Mesenchymal stem cell (in vitro differentiated cells and primary cell): ENCODE measurements around the gene USP12.

ENCODE experiments used
- DNase-seq: peaks from one replicate; pipeline ENCODE4 v3.0.0-alpha.2; 2013
- H2AFZ ChIP-seq: one replicate; pipeline ENCODE4 v1.6.1; 2013; ENCODE audit warnings: low read depth, mild to moderate bottlenecking, control low read depth, inconsistent platforms, low read length, moderate library complexity
- H2AK5ac ChIP-seq: 2 replicates; pipeline ENCODE4 v1.6.1; 2013; ENCODE audit warnings: low read length, moderate library complexity, mild to moderate bottlenecking, inconsistent platforms; ENCODE audit not compliant: severe bottlenecking
- H2BK120ac ChIP-seq: one replicate; pipeline ENCODE4 v1.6.1; 2013; ENCODE audit warnings: low read depth, mild to moderate bottlenecking, inconsistent platforms, low read length, moderate library complexity
- H2BK12ac ChIP-seq, 2 experiments: one replicate each; pipeline ENCODE4 v1.6.1; 2013; ENCODE audit warnings: inconsistent platforms in 2 of 2, low read length in 2 of 2, mild to moderate bottlenecking in 2 of 2, moderate library complexity in 2 of 2, control low read depth in 1 of 2
- H2BK15ac ChIP-seq: one replicate; pipeline ENCODE4 v1.6.1; 2013; ENCODE audit warnings: mild to moderate bottlenecking, low read depth, inconsistent platforms; ENCODE audit not compliant: poor library complexity, severe bottlenecking
- H2BK5ac ChIP-seq: 2 replicates; pipeline ENCODE4 v1.6.1; 2013; ENCODE audit warnings: low read depth, mild to moderate bottlenecking, low read length, control low read depth, inconsistent platforms; ENCODE audit not compliant: poor library complexity, severe bottlenecking
- H3K14ac ChIP-seq, 2 experiments: one replicate each; pipeline ENCODE4 v1.6.1; 2013; ENCODE audit warnings: inconsistent platforms in 2 of 2, low read length in 2 of 2, control low read depth in 1 of 2, mild to moderate bottlenecking in 1 of 2, moderate library complexity in 1 of 2
- H3K18ac ChIP-seq, 2 experiments: one replicate each; pipeline ENCODE4 v1.6.1; 2013; ENCODE audit warnings: inconsistent platforms in 2 of 2, low read length in 2 of 2, control low read depth in 1 of 2, low read depth in 1 of 2, mild to moderate bottlenecking in 1 of 2
- H3K23ac ChIP-seq, 2 experiments: one replicate each; pipeline ENCODE4 v1.6.1; 2013; ENCODE audit warnings: inconsistent platforms in 2 of 2, low read length in 2 of 2, mild to moderate bottlenecking in 2 of 2, moderate library complexity in 2 of 2, control low read depth in 1 of 2
- H3K27ac ChIP-seq: 2 replicates; pipeline ENCODE4 v1.5.1; 2013; ENCODE audit warnings: mild to moderate bottlenecking, moderate library complexity, low read length, control low read depth, inconsistent platforms; ENCODE audit not compliant: poor library complexity, severe bottlenecking
- H3K27me3 ChIP-seq, 2 experiments: 2 replicates each; pipeline versions ENCODE4 v1.6.1 to v1.7.0; 2013; ENCODE audit warnings: low read length in 2 of 2, mild to moderate bottlenecking in 2 of 2, moderate library complexity in 2 of 2, control low read depth in 1 of 2, inconsistent platforms in 1 of 2; ENCODE audit not compliant: control insufficient read depth in 1 of 2, insufficient read depth in 1 of 2
- H3K36me3 ChIP-seq, 2 experiments: 2 replicates each; pipeline versions ENCODE4 v1.6.1 to v1.7.0; 2013; ENCODE audit warnings: low read length in 2 of 2, control low read depth in 1 of 2, inconsistent platforms in 1 of 2, low read depth in 1 of 2, mild to moderate bottlenecking in 1 of 2; ENCODE audit not compliant: insufficient read depth in 2 of 2, control insufficient read depth in 1 of 2
- H3K4ac ChIP-seq, 2 experiments: one replicate each; pipeline ENCODE4 v1.6.1; 2013; ENCODE audit warnings: inconsistent platforms in 2 of 2, low read length in 2 of 2, mild to moderate bottlenecking in 2 of 2, moderate library complexity in 2 of 2, control low read depth in 1 of 2, low read depth in 1 of 2
- H3K4me1 ChIP-seq: 2 replicates; pipeline ENCODE4 v1.6.1; 2013; ENCODE audit warnings: low read depth, low read length, control low read depth; ENCODE audit not compliant: control insufficient read depth, insufficient read depth
- H3K4me2 ChIP-seq: 2 replicates; pipeline ENCODE4 v1.6.1; 2013; ENCODE audit warnings: low read length, mild to moderate bottlenecking, inconsistent platforms; ENCODE audit not compliant: poor library complexity, severe bottlenecking
- H3K4me3 ChIP-seq, 2 experiments: 2 replicates each; pipeline versions ENCODE4 v1.5.1 to v1.7.0; 2013; ENCODE audit warnings: low read length in 2 of 2, mild to moderate bottlenecking in 2 of 2, control low read depth in 1 of 2, low read depth in 1 of 2; ENCODE audit not compliant: insufficient read depth in 1 of 2
- H3K79me1 ChIP-seq: replicated peaks from 2 replicates; pipeline ENCODE4 v1.6.1; 2013; ENCODE audit warnings: mild to moderate bottlenecking, control low read depth, low read length, inconsistent platforms; ENCODE audit not compliant: poor library complexity, severe bottlenecking
- H3K9ac ChIP-seq: 2 replicates; pipeline ENCODE4 v1.7.0; 2013; ENCODE audit warnings: mild to moderate bottlenecking, low read length, moderate library complexity
- H3K9me3 ChIP-seq: 2 replicates; pipeline ENCODE4 v1.7.0; 2013; ENCODE audit warnings: mild to moderate bottlenecking, low read length; ENCODE audit not compliant: control insufficient read depth
- H4K8ac ChIP-seq: one replicate; pipeline ENCODE4 v1.6.1; 2013; ENCODE audit warnings: inconsistent platforms, mild to moderate bottlenecking, low read length, moderate library complexity
- H4K91ac ChIP-seq: one replicate; pipeline ENCODE4 v1.6.1; 2013; ENCODE audit warnings: mild to moderate bottlenecking, low read length, inconsistent platforms
- WGBS: methylation state at CpG from one replicate; pipeline ENCODE4 v1.1.7; 2013; ENCODE audit warnings: mixed read lengths; 5-methylcytosine and 5-hydroxymethylcytosine counted together

Gene USP12

DNA sequence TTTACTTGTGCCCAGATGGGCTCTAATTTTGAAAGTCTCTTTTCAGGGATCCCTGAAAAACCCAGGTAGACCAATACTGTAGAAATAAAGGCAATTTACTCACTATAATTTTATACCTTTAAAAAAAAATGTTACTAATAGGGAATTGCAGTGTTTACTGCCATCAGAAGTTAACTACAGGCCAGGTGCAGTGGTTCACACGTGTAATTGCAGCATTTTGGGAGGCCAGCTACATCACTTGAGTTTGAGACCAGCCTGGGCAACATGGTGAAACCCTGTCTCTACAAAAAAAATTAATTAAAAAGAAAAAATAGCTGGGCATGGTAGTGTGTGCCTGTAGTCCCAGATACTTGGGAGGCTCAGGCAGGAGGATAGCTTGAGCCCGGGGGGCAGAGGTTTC is 10.2 kb downstream of the USP12 start:
- Histone ChIP-seq H2AK5ac (no peak overlapping the region), H3K4me2 (no peak overlapping the region)
- WGBS = 88% methylated on average over 2 of the region's 2 CpGs

DNA sequence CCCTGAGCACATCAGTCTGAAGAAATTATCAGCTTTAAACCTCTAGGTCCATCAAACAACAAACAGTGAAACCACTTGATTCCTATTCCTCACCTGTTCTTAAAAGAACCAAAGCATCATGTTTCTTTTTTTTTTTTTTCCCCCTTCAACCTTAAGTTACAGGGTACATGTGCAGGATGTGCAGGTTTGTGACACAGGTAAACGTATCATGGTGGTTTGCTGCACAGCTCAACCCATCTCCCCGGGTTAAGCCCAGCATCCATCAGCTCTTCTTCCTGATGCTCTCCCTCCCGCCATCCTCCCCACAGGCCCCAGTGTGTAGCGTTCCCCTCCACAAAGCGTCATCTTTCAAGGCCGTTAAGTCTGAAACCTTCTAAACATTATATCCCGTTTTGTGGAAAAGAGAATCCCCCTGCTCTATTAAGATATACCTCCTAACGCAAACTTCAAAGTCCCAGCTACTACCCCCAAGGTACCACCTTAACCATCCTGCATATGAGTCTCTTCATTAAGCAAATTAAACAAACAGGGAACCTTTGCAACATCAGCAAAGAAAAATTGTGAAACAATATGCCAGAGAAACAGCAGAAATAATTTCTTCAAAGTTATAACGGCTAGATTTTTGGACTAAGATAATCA is 10.8 kb downstream of the USP12 start:
- no peak for DNase-seq
- peaks cover 11% of the 10 kb centered on the region for H3K79me1 ChIP-seq
- H3K14ac ChIP-seq = no peak overlapping the region
- no peak overlapping the region for H2BK5ac ChIP-seq
- H3K27me3 ChIP-seq = no peaks in the 10 kb centered on the region
- peaks cover 0 to 6% of the 10 kb centered on the region in 2 experiments for H3K36me3 ChIP-seq
- H2AFZ ChIP-seq = no peak overlapping the region
- H3K4ac ChIP-seq = no peak overlapping the region
- peak overlapping the region in 1 of 2 experiments; percentile 93 for H3K23ac ChIP-seq
- H3K4me3 ChIP-seq = no peak overlapping the region
- no peak overlapping the region for H4K8ac ChIP-seq
- WGBS = 92% methylated on average over 9 of the region's 9 CpGs
- no peaks in the 10 kb centered on the region for H3K4me1 ChIP-seq
- H3K9me3 ChIP-seq = peaks cover 4% of the 10 kb centered on the region
- H3K27ac ChIP-seq = no peak overlapping the region
- H2BK15ac ChIP-seq = no peak overlapping the region
- no peak overlapping the region for H4K91ac ChIP-seq
- no peak overlapping the region for H2BK120ac ChIP-seq
- H3K18ac ChIP-seq = no peak overlapping the region
- H3K4me2 ChIP-seq = no peak overlapping the region
- no peak overlapping the region for H2BK12ac ChIP-seq
- no peak overlapping the region for H2AK5ac ChIP-seq
- no peak overlapping the region for H3K9ac ChIP-seq

More for the DNA sequence above, 10.2 kb downstream of the USP12 start:
- Histone ChIP-seq H2BK15ac (no peak overlapping the region), H3K4me1 (no peaks in the 10 kb centered on the region), H3K79me1 (peaks cover 12% of the 10 kb centered on the region), H4K91ac (no peak overlapping the region), H3K36me3 (peaks cover 0 to 6% of the 10 kb centered on the region in 2 experiments), H2BK120ac (no peak overlapping the region), H3K9me3 (no peaks in the 10 kb centered on the region), H2AFZ (no peak overlapping the region), H3K18ac (no peak overlapping the region), H3K27me3 (no peaks in the 10 kb centered on the region), H3K23ac (no peak overlapping the region), H3K4me3 (no peak overlapping the region), H3K14ac (no peak overlapping the region), H2BK5ac (no peak overlapping the region), H3K9ac (no peak overlapping the region), H2BK12ac (no peak overlapping the region), H3K4ac (no peak overlapping the region), H3K27ac (no peak overlapping the region), H4K8ac (no peak overlapping the region)
- no peak for DNase-seq

DNA sequence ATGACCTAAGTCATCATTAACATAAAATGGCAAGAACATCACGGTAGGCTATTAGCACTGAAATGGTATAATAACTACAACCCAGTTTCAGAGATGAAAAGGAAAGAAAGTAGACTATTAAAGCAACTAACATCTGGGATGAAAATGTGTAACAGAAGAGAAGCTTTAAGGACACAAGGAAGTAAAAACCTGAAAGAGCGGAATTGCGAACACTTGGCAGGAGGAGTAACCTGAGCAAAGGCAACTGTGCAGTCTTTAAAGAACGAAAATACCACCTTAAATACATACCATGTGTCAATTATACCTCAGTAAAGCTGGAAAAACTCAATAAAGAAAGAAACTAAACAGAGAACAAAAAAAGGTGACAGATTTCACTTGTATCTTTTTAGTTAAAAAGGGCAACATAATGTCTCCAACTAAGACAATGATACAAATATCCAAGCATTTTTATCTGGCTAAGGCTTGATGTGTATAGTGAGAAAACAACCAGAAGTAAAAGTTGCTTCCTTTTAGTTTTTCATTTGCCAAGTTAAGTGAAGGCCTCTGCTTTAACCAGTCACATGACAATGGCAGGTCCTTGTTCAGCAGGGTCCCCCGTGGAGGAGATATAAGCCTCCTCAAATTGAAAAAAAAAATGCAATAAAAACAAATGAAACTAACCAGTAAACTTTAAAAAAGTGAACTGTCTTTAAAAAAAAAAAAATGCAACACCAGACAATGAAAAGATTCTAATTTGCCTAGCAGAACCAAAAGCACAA is 11.6 kb downstream of the USP12 start:
- Histone ChIP-seq H3K18ac (no peak overlapping the region), H3K27me3 (no peaks in the 10 kb centered on the region), H3K36me3 (peaks cover 0 to 6% of the 10 kb centered on the region in 2 experiments), H3K27ac (no peak overlapping the region), H2BK12ac (no peak overlapping the region), H3K79me1 (peaks cover 11% of the 10 kb centered on the region), H4K8ac (no peak overlapping the region), H3K9ac (no peak overlapping the region), H3K4me2 (no peak overlapping the region), H3K4me1 (no peaks in the 10 kb centered on the region), H2AK5ac (no peak overlapping the region), H2BK120ac (no peak overlapping the region), H3K14ac (no peak overlapping the region), H2BK5ac (no peak overlapping the region), H3K4ac (no peak overlapping the region), H3K4me3 (no peak overlapping the region), H2BK15ac (no peak overlapping the region), H3K23ac (no peak overlapping the region), H2AFZ (no peak overlapping the region), H4K91ac (no peak overlapping the region), H3K9me3 (peaks cover 4% of the 10 kb centered on the region)
- WGBS = 100% methylated on average over 1 of the region's 5 CpGs
- DNase-seq = no peak

DNA sequence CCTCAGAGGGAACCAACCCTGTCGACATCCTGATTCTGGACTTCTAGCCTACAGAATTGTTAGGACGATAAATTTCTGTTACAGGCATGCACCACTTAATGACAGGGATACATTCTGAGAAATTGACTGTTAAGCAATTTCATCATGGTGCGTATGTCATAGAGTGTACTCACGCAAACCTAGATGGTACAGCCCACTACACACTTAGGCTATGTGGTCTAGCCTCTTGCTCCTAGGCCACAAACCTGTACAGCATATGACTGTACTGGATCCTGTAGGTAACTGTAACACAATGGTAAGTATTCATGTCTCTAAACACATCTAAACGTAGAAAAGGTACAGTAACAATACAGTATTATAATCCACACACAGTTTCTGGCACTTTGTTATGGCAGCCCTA is 13.3 kb downstream of the USP12 start:
- H2BK12ac ChIP-seq = no peak overlapping the region
- H2BK120ac ChIP-seq = no peak overlapping the region
- H2BK15ac ChIP-seq = no peak overlapping the region
- no peak overlapping the region for H3K23ac ChIP-seq
- H3K14ac ChIP-seq = no peak overlapping the region
- 100% methylated on average over 4 of the region's 5 CpGs for WGBS
- H3K4me1 ChIP-seq = no peaks in the 10 kb centered on the region
- no peak overlapping the region for H3K27ac ChIP-seq
- H4K8ac ChIP-seq = peak overlapping the region; percentile 35
- no peak overlapping the region for H3K18ac ChIP-seq
- no peak overlapping the region for H3K9ac ChIP-seq
- no peak overlapping the region for H2AK5ac ChIP-seq
- H3K36me3 ChIP-seq = peaks cover 0 to 6% of the 10 kb centered on the region in 2 experiments
- H3K79me1 ChIP-seq = peaks cover 13% of the 10 kb centered on the region
- no peak overlapping the region for H2BK5ac ChIP-seq
- H4K91ac ChIP-seq = no peak overlapping the region
- peaks cover 4% of the 10 kb centered on the region for H3K9me3 ChIP-seq
- H3K4ac ChIP-seq = no peak overlapping the region
- no peak overlapping the region for H3K4me3 ChIP-seq
- no peak overlapping the region for H3K4me2 ChIP-seq
- no peak for DNase-seq
- H3K27me3 ChIP-seq = no peaks in the 10 kb centered on the region
- H2AFZ ChIP-seq = no peak overlapping the region
